Measurements from ENCODE around the gene RXRA. TPM values are rescaled to one million over a fixed set of nuclear protein-coding genes. Genes with fewer than 3 reads are reported as not detected.

RXRA gene
- 28.7 and 34.5 TPM in 2 replicates for total RNA-seq

DNA sequence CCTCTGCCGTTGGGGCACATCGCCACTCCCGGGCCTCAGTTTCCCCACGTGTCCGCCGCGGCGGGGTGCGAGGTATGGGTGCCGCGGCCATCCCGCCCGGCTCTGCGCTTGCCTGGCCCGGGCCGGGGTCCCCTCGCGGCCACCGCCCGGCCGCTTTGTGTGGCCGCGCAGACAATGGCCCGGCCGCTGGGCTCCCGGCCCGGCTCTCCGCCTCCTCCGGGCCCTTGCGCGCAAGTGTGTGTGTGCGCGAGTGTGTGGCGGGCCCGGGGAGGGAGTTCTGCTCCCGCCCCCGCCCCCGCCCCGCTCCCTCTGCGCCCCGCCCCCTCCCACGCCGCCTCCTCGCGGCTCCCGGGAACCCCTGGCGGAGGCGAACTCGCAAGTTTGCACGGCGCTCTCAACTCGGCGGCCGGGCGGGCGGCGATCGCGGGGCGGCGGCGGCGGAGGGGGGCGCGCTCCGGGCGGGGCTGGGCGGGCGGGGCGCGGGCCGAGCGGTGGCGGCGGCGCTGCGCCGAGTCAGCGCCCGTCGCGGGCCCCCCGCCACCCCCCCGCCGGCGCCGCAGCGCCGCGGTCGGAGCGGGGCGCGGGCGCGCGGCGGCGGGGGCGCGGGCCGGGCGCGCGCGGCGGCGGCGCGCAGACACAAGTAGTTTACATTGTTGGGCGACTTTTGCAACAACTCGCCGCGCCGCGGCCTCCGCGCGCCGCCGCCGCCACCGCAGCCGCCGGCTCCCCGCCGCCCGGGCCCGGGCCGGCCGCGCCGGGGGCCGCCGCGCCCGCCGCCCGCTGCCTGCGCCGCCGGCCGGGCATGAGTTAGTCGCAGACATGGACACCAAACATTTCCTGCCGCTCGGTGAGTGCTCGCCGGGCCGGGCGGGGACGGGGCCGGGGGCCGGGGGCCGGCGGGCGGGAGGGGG, at the start of gene RXRA:
TSS of gene RXRA (plus strand) at position 643 of the 911 bp plus-strand sequence. CDS start at position 820, 177 bp downstream.

Small RNA genes within 50 kb of the gene (small RNA-seq; reads per million reads assigned to genes)
- gene MIR4669 = 0.26 reads per million

Other genes with a start within 250 kb of the RXRA start
- 16.1 and 28.7 TPM in 2 replicates for gene WDR5, start 190.4 kb upstream of the RXRA start, total RNA-seq
- not detected in 2 replicates for gene RNU6ATAC, start 161.9 kb upstream of the RXRA start, total RNA-seq